BJ (cell line): ENCODE measurements around the gene HCRTR1. TPM values are rescaled to one million over a fixed set of nuclear protein-coding genes. Genes with fewer than 3 reads are reported as not detected.

Source experiments
- CTCF ChIA-PET: fragments of 350-600 bp; formaldehyde crosslinking; extraction: SDS; loops from one replicate; lab custom pipeline; 2021; ENCODE audit warnings: antibody characterized with exemption, inconsistent platforms; lab: Yijun Ruan, JAX
- POLR2A ChIA-PET: fragments of 300-600 bp; sonication (Branson Sonifier 250); formaldehyde crosslinking; extraction: SDS; loops from one replicate; lab custom pipeline; 2021; ENCODE audit warnings: antibody characterized with exemption; lab: Charles Lee
- DNase-seq: peaks from one replicate; pipeline ENCODE4 v3.0.0-alpha.2; 2011; ENCODE audit warnings: low read depth
- H3K27me3 ChIP-seq: 2 replicates; pipeline ENCODE4 v1.6.0; 2011; ENCODE audit warnings: low read length; ENCODE audit not compliant: control insufficient read depth, insufficient read depth
- H3K36me3 ChIP-seq: 2 replicates; pipeline ENCODE4 v1.5.1; 2011; ENCODE audit warnings: low read length; ENCODE audit not compliant: control insufficient read depth, insufficient read depth
- H3K4me3 ChIP-seq: 2 replicates; pipeline ENCODE4 v1.5.1; 2011; ENCODE audit warnings: low read depth, mild to moderate bottlenecking, control low read depth, low read length
- polyA plus RNA-seq: library from polyadenylated mRNA; depleted of rRNA; stranded (reverse); fragments of >200 nt; gene quantifications from 2 replicates; pipeline ENCODE4 v1.2.3, GENCODE V29; 2011
- TF ChIP-seq, protein P1 (sequence below): IDR thresholded peaks from 2 replicates; pipeline ENCODE4 v1.5.1; 2011; ENCODE audit warnings: low read depth, mild to moderate bottlenecking, control low read depth, inconsistent platforms, low read length, moderate library complexity; ENCODE audit not compliant: insufficient read depth

HCRTR1 gene
- polyA plus RNA-seq, 1 experiment: not detected

DNA sequence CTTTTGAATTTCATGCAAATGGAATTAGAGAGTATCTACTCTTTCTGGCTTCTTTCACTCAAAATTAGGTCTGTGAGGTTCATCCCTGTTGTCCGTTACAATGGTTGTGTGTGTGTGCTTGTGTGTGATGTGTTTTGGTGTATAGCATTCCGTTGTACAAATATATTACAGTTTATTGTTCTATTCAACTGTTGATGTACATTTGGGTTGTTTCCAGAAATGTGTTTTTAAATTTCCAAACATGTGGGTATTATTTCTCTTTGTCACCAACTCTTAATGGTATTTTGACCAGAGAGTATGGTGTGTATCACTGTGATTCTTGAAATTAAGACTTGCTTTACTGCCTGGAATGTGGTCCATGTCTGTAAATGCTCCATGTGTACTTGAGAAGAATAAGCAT lies 16.8 kb upstream of the HCRTR1 start:
- ChIA-PET CTCF (interaction anchor here (0.8 to 1.4 kb wide), 2 partner anchors 18 to 30 kb away, joined by 3 to 6 read pairs; no protein-coding TSS in a partner anchor), POLR2A (no interaction called here)
- TF ChIP-seq, protein P1, sequence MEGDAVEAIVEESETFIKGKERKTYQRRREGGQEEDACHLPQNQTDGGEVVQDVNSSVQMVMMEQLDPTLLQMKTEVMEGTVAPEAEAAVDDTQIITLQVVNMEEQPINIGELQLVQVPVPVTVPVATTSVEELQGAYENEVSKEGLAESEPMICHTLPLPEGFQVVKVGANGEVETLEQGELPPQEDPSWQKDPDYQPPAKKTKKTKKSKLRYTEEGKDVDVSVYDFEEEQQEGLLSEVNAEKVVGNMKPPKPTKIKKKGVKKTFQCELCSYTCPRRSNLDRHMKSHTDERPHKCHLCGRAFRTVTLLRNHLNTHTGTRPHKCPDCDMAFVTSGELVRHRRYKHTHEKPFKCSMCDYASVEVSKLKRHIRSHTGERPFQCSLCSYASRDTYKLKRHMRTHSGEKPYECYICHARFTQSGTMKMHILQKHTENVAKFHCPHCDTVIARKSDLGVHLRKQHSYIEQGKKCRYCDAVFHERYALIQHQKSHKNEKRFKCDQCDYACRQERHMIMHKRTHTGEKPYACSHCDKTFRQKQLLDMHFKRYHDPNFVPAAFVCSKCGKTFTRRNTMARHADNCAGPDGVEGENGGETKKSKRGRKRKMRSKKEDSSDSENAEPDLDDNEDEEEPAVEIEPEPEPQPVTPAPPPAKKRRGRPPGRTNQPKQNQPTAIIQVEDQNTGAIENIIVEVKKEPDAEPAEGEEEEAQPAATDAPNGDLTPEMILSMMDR: no peak
- Histone ChIP-seq H3K36me3 (no peaks in the 10 kb centered on the region), H3K27me3 (0 out of 2 replicates have a peak, but pooled peaks cover 2% of the 10 kb centered on the region), H3K4me3 (no peak overlapping the region)
- DNase-seq: no peak

DNA sequence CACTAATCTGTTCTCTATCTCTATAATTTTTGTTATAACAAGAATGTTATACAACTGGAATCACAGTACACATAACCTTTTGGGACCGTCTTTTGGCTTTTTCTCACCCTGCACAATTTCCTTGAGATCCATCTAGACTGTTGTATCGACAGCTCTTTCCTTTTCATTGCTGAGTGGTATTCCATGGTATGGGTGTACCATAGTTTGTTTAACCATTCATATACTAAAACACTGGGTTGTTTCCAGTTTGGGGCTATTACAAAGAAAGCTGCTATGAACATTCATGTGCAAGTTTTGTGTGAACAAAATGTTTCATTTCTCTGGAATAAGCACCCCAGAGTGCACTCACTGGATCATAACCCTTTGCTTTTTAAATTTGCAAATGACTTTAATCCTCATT lies 15.4 kb upstream of the HCRTR1 start:
- DNase-seq: no peak
- Histone ChIP-seq H3K4me3 (no peak overlapping the region), H3K27me3 (0 out of 2 replicates have a peak, but pooled peaks cover 2% of the 10 kb centered on the region), H3K36me3 (no peaks in the 10 kb centered on the region)
- ChIA-PET CTCF (interaction anchor here (1.0 to 1.9 kb wide), 5 partner anchors 8 to 39 kb away, joined by 3 to 7 read pairs (median 5); no protein-coding TSS in a partner anchor), POLR2A (no interaction called here)
- TF ChIP-seq, protein P1: no peak

DNA sequence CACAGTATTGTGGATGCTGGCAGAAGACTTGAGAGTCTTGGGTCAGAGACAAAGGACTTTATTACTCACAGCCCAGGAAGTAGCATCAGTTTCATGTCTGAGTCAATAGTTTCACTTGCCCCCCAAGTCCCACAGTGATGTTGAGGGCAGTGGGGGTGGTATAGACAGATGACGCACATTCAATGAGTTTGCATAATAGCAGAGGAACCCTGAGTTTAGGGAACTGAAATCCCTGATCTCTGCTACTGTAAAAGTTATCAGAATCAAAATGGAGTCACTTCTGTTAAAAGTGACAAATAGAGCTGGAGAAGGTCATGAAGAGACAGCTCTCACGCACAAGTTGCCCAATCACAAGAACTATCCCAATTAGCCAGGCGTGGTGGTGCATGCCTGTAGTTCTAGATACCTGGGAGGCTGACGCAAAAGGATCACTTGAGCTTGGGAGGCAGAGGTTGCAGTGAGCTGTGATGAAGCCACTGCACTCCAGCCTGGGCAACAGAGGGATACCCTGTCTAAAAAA lies 11.5 kb upstream of the HCRTR1 start:
- Histone ChIP-seq H3K4me3 (no peak overlapping the region), H3K27me3 (0 out of 2 replicates have a peak, but pooled peaks cover 3% of the 10 kb centered on the region), H3K36me3 (no peaks in the 10 kb centered on the region)
- CTCF ChIA-PET: interaction anchor here (0.9 to 2.6 kb wide), 5 partner anchors 10 to 43 kb away, joined by 3 to 9 read pairs (median 6); no protein-coding TSS in a partner anchor
- POLR2A ChIA-PET: no interaction called here
- no peak for DNase-seq
- TF ChIP-seq, protein P1: no peak

DNA sequence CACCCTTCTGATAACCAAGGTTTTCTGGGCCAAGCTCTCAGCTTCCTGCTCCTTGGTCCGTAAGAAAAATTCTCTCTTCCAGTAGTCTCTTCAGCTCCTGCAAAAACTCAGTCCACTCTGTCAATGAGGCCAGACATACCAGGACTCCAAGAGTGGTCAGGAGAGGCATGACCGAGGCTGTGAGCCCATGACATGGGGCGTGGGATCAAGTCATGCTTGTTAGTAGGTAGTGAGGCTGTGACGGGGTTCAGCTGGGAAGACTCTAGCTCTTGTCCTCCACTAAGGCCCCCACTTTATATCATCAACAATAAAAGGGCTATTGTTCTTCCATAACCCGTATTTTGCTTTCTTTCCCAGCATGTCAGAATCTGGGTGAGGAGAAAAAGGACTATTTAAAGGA lies 10.1 kb upstream of the HCRTR1 start:
- ChIA-PET POLR2A (no interaction called here), CTCF (interaction anchor here (0.7 to 2.8 kb wide), 3 partner anchors 11 to 356 kb away, joined by 3 to 22 read pairs (median 3); partner anchors contain the start of gene HCRTR1)
- no peaks in the 10 kb centered on the region for H3K36me3 ChIP-seq
- DNase-seq: no peak
- no peak overlapping the region for H3K4me3 ChIP-seq
- H3K27me3 ChIP-seq: 0 out of 2 replicates have a peak, but pooled peaks cover 3% of the 10 kb centered on the region
- TF ChIP-seq, protein P1: no peak

DNA sequence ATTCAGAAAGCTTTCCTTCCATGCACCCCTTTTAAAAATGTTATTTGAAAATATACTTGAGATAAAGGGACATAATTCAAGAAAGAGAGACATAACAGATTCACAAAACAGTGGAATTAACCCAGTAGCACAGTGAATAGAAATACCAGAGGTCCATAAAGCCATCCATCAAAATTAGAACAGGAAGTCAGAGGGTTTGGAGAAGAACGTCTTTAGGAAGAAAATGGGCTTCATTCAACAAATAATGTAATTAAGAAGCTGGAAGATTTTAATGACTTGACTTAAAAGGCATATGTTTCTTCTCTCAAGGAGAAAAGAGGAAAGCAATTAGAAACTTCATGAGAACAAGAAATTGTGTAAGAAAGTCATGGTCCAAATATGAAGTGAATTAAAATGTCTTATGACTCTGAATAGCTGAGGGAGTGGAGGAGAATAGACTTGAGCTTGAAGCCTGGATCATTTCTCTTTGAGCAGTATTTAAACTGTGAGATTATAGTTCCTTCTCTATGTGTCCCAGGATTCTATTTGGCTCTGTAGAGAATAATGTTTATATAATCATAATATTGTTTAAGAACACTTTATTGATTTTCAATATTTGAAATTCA lies 7.9 kb upstream of the HCRTR1 start:
- Histone ChIP-seq H3K4me3 (no peak overlapping the region), H3K36me3 (no peaks in the 10 kb centered on the region), H3K27me3 (peaks cover 1% of the 10 kb centered on the region; the same call in 1 of the 2 replicates)
- ChIA-PET CTCF (interaction anchor here (0.8 to 2.8 kb wide), 7 partner anchors 8 to 136 kb away, joined by 3 to 22 read pairs (median 3); partner anchors contain the start of gene HCRTR1), POLR2A (no interaction called here)
- TF ChIP-seq, protein P1: no peak
- no peak for DNase-seq
